CD4-positive, alpha-beta T cell treated with Interleukin-17A for 4 hours (primary cell): ENCODE results near the gene BCO1.
"Not testable (repeated sequence)": the region's sequence is repeated elsewhere in the genome, so short reads cannot be mapped to it uniquely, and the experiment has no call there.

Source experiments
- DNase-seq: peaks from one replicate; pipeline ENCODE4 v3.0.0-alpha.2; 2020; ENCODE audit warnings: mixed read lengths

BCO1 gene

GRCh38 chr16:81238296-81239011 lies at the start of gene BCO1:
BCO1 (plus strand) TSS chr16:81238689; CDS start chr16:81238909, 220 bp downstream.
- no peak for DNase-seq

GRCh38 chr16:81189100-81189664 lies 49.3 kb upstream of the BCO1 start:
- DNase-seq, result no peak

- no peak for DNase-seq
Observed at GRCh38 chr16:81190667-81191066, 47.8 kb upstream of the BCO1 start.

GRCh38 chr16:81195885-81196534 lies 42.5 kb upstream of the BCO1 start:
- DNase-seq, result no peak

GRCh38 chr16:81198635-81199034 lies 39.9 kb upstream of the BCO1 start:
- no peak for DNase-seq

GRCh38 chr16:81201267-81201666 lies 37.2 kb upstream of the BCO1 start:
- DNase-seq, result no peak

GRCh38 chr16:81204798-81205680 lies 33.5 kb upstream of the BCO1 start:
- DNase-seq, result peak; percentile 60

GRCh38 chr16:81207076-81207475 lies 31.4 kb upstream of the BCO1 start:
- no peak for DNase-seq

GRCh38 chr16:81210807-81211206 lies 27.7 kb upstream of the BCO1 start:
- DNase-seq, result no peak

- no peak for DNase-seq
Observed at GRCh38 chr16:81212830-81213465, 25.5 kb upstream of the BCO1 start.

- DNase-seq, result no peak
Observed at GRCh38 chr16:81214745-81215166, 23.7 kb upstream of the BCO1 start.

- DNase-seq, result no peak
Observed at GRCh38 chr16:81216114-81216513, 22.4 kb upstream of the BCO1 start.

- no peak for DNase-seq
Observed at GRCh38 chr16:81216706-81217105, 21.8 kb upstream of the BCO1 start.

GRCh38 chr16:81219151-81219550 lies 19.3 kb upstream of the BCO1 start:
- no peak for DNase-seq

GRCh38 chr16:81220349-81220748 lies 18.1 kb upstream of the BCO1 start:
- no peak for DNase-seq

GRCh38 chr16:81221731-81222130 lies 16.8 kb upstream of the BCO1 start:
- DNase-seq, result no peak

GRCh38 chr16:81224824-81225223 lies 13.7 kb upstream of the BCO1 start:
- no peak for DNase-seq

GRCh38 chr16:81225697-81226096 lies 12.8 kb upstream of the BCO1 start:
- not testable (repeated sequence) for DNase-seq

- no peak for DNase-seq
Observed at GRCh38 chr16:81227785-81228184, 10.7 kb upstream of the BCO1 start.

- no peak for DNase-seq
Observed at GRCh38 chr16:81229811-81230210, 8.7 kb upstream of the BCO1 start.

- no peak for DNase-seq
Observed at GRCh38 chr16:81231014-81231413, 7.5 kb upstream of the BCO1 start.

- DNase-seq, result no peak
Observed at GRCh38 chr16:81232740-81233367, 5.6 kb upstream of the BCO1 start.
